SK-N-SH (cell line): Measurements from ENCODE around the gene ELMO1. TPM values are rescaled to one million over a fixed set of nuclear protein-coding genes. Genes with fewer than 3 reads are reported as not detected.

Source experiments
- CTCF ChIA-PET: fragments of 300-600, 350-600 bp; formaldehyde crosslinking; extraction: SDS; loops from one replicate; lab custom pipeline; 2021; lab: Yijun Ruan, JAX
- POLR2A ChIA-PET: fragments of 350-600 bp; sonication (Branson Sonifier 250); formaldehyde crosslinking; extraction: SDS; loops from one replicate; lab custom pipeline; 2020; ENCODE audit warnings: antibody characterized with exemption, inconsistent platforms; lab: Yijun Ruan, JAX
- DNase-seq: peaks from one replicate; pipeline ENCODE4 v3.0.0; 2012
- H2AFZ ChIP-seq: fragments of 200-600 bp; sonication (generic); 2 replicates; pipeline ENCODE4 v1.8.1; 2016; ENCODE audit warnings: antibody characterized with exemption, mild to moderate bottlenecking, low read depth
- H3F3A ChIP-seq: fragments of 200-600 bp; sonication (generic); replicated peaks from 2 replicates; pipeline ENCODE3; 2016; ENCODE audit warnings: antibody characterized with exemption, mild to moderate bottlenecking; ENCODE audit not compliant: insufficient read depth
- H3K27ac ChIP-seq, 2 experiments: fragments of 200-500 bp in 1 of 2; fragments of 200-600 bp in 1 of 2; sonication (Bioruptor generic) in 1 of 2; sonication (generic), shearing (Covaris generic) in 1 of 2; 2 replicates each; pipeline versions ENCODE4 v1.5.1 to v1.6.1; 2014 to 2016; ENCODE audit warnings: low read depth in 2 of 2, inconsistent platforms in 1 of 2, low read length in 1 of 2, mild to moderate bottlenecking in 1 of 2, mixed read lengths in 1 of 2
- H3K27me3 ChIP-seq: fragments of 200-600 bp; sonication (generic), shearing (Covaris generic); 2 replicates; pipeline ENCODE4 v1.6.1; 2016; ENCODE audit warnings: mixed run types; ENCODE audit not compliant: insufficient read depth
- H3K36me3 ChIP-seq, 2 experiments: fragments of 200-500 bp in 1 of 2; fragments of 200-600 bp in 1 of 2; sonication (Bioruptor generic) in 1 of 2; sonication (generic) in 1 of 2; replicated peaks in 1 of 2; 2 replicates each; pipeline versions ENCODE3 to v1.5.1; 2014 to 2016; ENCODE audit warnings: low read length in 1 of 2, mild to moderate bottlenecking in 1 of 2; ENCODE audit not compliant: insufficient read depth in 2 of 2, control insufficient read depth in 1 of 2
- H3K4me1 ChIP-seq, 2 experiments: fragments of 200-500 bp in 1 of 2; fragments of 200-600 bp in 1 of 2; sonication (Bioruptor generic) in 1 of 2; sonication (generic), shearing (Covaris generic) in 1 of 2; 2 replicates each; pipeline versions ENCODE4 v1.5.1 to v1.6.1; 2014 to 2016; ENCODE audit warnings: low read depth in 1 of 2, low read length in 1 of 2, mixed run types in 1 of 2; ENCODE audit not compliant: insufficient read depth in 2 of 2, control insufficient read depth in 1 of 2
- H3K4me2 ChIP-seq: fragments of 200-600 bp; sonication (generic), shearing (Covaris generic); 2 replicates; pipeline ENCODE4 v1.6.1; 2017; ENCODE audit warnings: mixed run types
- H3K4me3 ChIP-seq, 2 experiments: fragments of 200-500 bp in 1 of 2; fragments of 200-600 bp in 1 of 2; sonication (Bioruptor generic) in 1 of 2; sonication (generic), shearing (Covaris generic) in 1 of 2; 2 replicates each; pipeline versions ENCODE4 v1.5.1 to v1.8.1; 2014 to 2016; ENCODE audit warnings: low read depth in 2 of 2, inconsistent platforms in 1 of 2, low read length in 1 of 2, mild to moderate bottlenecking in 1 of 2, mixed read lengths in 1 of 2, moderate library complexity in 1 of 2
- H3K79me2 ChIP-seq: fragments of 200-600 bp; sonication (generic); 2 replicates; pipeline ENCODE4 v1.8.1; 2017; ENCODE audit warnings: mild to moderate bottlenecking; ENCODE audit not compliant: insufficient read depth
- H3K9ac ChIP-seq: fragments of 200-600 bp; sonication (generic); 2 replicates; pipeline ENCODE4 v1.6.1; 2017; ENCODE audit warnings: mixed run types
- H3K9me2 ChIP-seq: fragments of 200-600 bp; sonication (generic); 2 replicates; pipeline ENCODE4 v1.6.1; 2017; ENCODE audit warnings: mixed run types
- H3K9me3 ChIP-seq: fragments of 200-600 bp; sonication (generic); 2 replicates; pipeline ENCODE4 v1.6.1; 2017; ENCODE audit warnings: mixed run types, mild to moderate bottlenecking, moderate library complexity
- H4K20me1 ChIP-seq: fragments of 200-600 bp; sonication (generic); 2 replicates; pipeline ENCODE4 v1.6.1; 2017; ENCODE audit warnings: mild to moderate bottlenecking, mixed run types; ENCODE audit not compliant: insufficient read depth
- CHD2 ChIP-seq: fragments of 150-350 bp; IDR thresholded peaks from 2 replicates; pipeline ENCODE4 v1.6.1; 2018; ENCODE audit warnings: low read length; ENCODE audit not compliant: partially characterized antibody
- FOSL2 ChIP-seq: IDR thresholded peaks from 2 replicates; pipeline ENCODE4 v1.4.0; 2012; ENCODE audit warnings: low read depth, mild to moderate bottlenecking, moderate library complexity, borderline replicate concordance
- FOXJ3 ChIP-seq: sonication (generic); formaldehyde crosslinking; IDR thresholded peaks from 2 replicates; pipeline ENCODE4 v1.5.1; 2020; ENCODE audit warnings: mild to moderate bottlenecking, missing genetic modification reagents
- GABPA ChIP-seq: IDR thresholded peaks from 2 replicates; pipeline ENCODE4 v1.4.0; 2012; ENCODE audit warnings: low read depth, mild to moderate bottlenecking
- GATA2 ChIP-seq: sonication (generic); formaldehyde crosslinking; IDR thresholded peaks from 2 replicates; pipeline ENCODE4 v1.5.0; 2020; ENCODE audit warnings: mild to moderate bottlenecking, missing genetic modification reagents
- NFIC ChIP-seq: IDR thresholded peaks from 2 replicates; pipeline ENCODE4 v1.4.0; 2012; ENCODE audit warnings: borderline replicate concordance
- RAD21 ChIP-seq: IDR thresholded peaks from 2 replicates; pipeline ENCODE4 v1.6.1; 2012; ENCODE audit warnings: mild to moderate bottlenecking, low read length
- RFX5 ChIP-seq: IDR thresholded peaks from 2 replicates; pipeline ENCODE4 v1.6.1; 2012; ENCODE audit warnings: mild to moderate bottlenecking, improper control_type of control experiment, low read length
- SMC3 ChIP-seq: IDR thresholded peaks from 2 replicates; pipeline ENCODE4 v1.6.1; 2012; ENCODE audit warnings: low read depth, low read length, improper control_type of control experiment
- TEAD4 ChIP-seq: IDR thresholded peaks from 2 replicates; pipeline ENCODE4 v1.4.0; 2012; ENCODE audit warnings: mild to moderate bottlenecking, borderline replicate concordance; ENCODE audit not compliant: insufficient read depth
- YY1 ChIP-seq: IDR thresholded peaks from 2 replicates; pipeline ENCODE4 v1.4.0; 2012; ENCODE audit warnings: low read depth, mild to moderate bottlenecking
- WGBS: methylation state at CpG from one replicate; pipeline ENCODE4 v1.1.6; 2017; ENCODE audit warnings: low lambda C conversion rate; 5-methylcytosine and 5-hydroxymethylcytosine counted together
- polyA plus RNA-seq, 3 experiments: library from polyadenylated mRNA; depleted of rRNA; stranded (reverse); fragments of >200 nt; gene quantifications; 2 replicates each; pipeline ENCODE4 v1.2.3, GENCODE V29; 2012
- TF ChIP-seq, protein P1 (sequence below): IDR thresholded peaks from 2 replicates; pipeline ENCODE4 v1.4.0; 2012; ENCODE audit warnings: low read depth
- TF ChIP-seq, protein P2 (sequence below): fragments of 200-600 bp; sonication (generic); IDR thresholded peaks from 2 replicates; pipeline ENCODE4 v1.6.1; 2017; ENCODE audit warnings: antibody characterized with exemption, mild to moderate bottlenecking, moderate library complexity
- TF ChIP-seq, protein P3 (sequence below): IDR thresholded peaks from 2 replicates; pipeline ENCODE4 v1.6.1; 2012; ENCODE audit warnings: mild to moderate bottlenecking, low read depth, low read length, moderate library complexity

Gene ELMO1
- polyA plus RNA-seq, 1 of the 3 experiments (the other 2 are of a cell fraction): 0.64 TPM

DNA sequence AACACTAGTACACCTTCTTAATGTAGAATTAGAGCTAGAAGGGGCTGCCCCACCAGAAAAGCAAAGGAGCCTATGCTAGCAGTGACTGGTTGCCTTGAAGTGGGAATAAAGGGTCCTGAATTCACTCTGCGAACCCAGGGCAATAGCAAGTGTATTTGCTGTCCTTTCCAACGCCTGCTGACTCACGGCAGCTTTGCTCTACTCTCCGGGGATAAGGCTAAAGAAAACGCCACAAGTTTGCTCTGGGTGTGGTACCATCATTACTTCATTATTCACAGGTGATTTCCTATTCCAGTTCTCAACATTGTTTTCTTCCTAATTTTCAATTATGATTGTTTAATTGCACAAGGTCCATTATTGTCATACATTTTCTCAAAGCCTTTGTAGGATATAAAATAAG is 503.8 kb downstream of the ELMO1 start:
- Histone ChIP-seq H3F3A (no peaks in the 10 kb centered on the region), H3K79me2 (no peaks in the 10 kb centered on the region), H3K27ac (no peak overlapping the region), H3K36me3 (no peaks in the 10 kb centered on the region), H3K9ac (no peak overlapping the region), H2AFZ (no peak overlapping the region), H3K4me2 (no peak overlapping the region), H4K20me1 (no peaks in the 10 kb centered on the region), H3K27me3 (no peaks in the 10 kb centered on the region), H3K9me3 (no peaks in the 10 kb centered on the region), H3K9me2 (no peaks in the 10 kb centered on the region), H3K4me3 (no peak overlapping the region), H3K4me1 (peaks cover 0 to 32% of the 10 kb centered on the region in 2 experiments; a peak in 1 of 4 replicates)
- ChIA-PET POLR2A (no interaction called here), CTCF (interaction anchor here (0.9 to 2.0 kb wide), 8 partner anchors 17 to 457 kb away, joined by 3 to 8 read pairs (median 4); no protein-coding TSS in a partner anchor)
- no peak for TF ChIP-seq RAD21
- no peak for DNase-seq
- 40% methylated on average over 5 of the region's 5 CpGs for WGBS

DNA sequence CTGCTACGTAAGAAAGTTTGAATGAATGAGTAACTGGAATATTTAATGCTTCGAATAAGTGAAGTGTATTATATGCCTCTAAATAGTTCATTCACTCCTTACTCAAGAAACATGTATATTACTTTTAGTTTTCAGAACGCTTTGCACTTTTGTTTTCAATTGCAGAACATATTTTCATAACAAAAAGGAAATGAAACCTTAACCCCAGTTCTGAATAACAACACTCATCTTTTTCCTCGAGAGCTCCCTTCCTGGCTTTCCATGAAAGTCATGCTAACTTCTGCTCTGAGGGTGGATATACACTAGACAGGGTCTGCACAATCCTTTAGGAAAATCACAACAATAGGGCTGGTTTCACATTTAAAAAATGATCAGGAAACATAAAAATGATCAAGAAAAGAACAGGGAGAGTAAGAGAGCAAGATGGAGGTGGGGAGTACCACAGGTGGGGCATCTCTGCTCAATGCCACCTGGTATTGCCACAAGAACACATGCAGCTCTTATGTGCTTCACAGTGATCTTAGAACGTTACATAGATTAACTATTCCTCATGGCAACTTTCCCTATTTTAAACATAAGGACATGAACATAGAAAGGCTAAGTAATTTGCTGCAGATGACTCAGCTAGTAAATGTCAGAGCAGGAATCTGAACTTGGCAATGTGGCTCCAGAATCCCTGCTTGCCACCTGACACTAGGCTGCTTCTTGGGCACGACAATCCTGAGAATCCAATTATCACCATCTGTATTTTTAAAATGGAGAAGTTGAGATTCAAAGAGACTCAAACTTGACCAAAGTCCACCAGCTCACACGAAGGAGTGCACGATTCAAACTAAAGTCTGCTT is 504.9 kb downstream of the ELMO1 start:
- whole genome bisulfite sequencing: 18% methylated on average over 8 of the region's 8 CpGs
- Histone ChIP-seq H3K79me2 (no peaks in the 10 kb centered on the region), H3K36me3 (no peaks in the 10 kb centered on the region), H3K9me3 (no peaks in the 10 kb centered on the region), H3K4me3 (no peak overlapping the region), H3K27me3 (no peaks in the 10 kb centered on the region), H3K27ac (no peak overlapping the region), H2AFZ (no peak overlapping the region; the same call in 1 of the 2 replicates), H4K20me1 (no peaks in the 10 kb centered on the region), H3K9ac (no peak overlapping the region), H3F3A (no peaks in the 10 kb centered on the region), H3K9me2 (no peaks in the 10 kb centered on the region), H3K4me1 (peaks cover 0 to 32% of the 10 kb centered on the region in 2 experiments; a peak in 1 of 4 replicates), H3K4me2 (no peak overlapping the region)
- no peak for TF ChIP-seq YY1
- TF ChIP-seq, protein P1, sequence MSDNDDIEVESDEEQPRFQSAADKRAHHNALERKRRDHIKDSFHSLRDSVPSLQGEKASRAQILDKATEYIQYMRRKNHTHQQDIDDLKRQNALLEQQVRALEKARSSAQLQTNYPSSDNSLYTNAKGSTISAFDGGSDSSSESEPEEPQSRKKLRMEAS: no peak
- TF ChIP-seq SMC3: no peak
- TF ChIP-seq GABPA: no peak
- TF ChIP-seq TEAD4: no peak
- TF ChIP-seq RFX5: no peak
- no peak for TF ChIP-seq GATA2 (CRISPR knock-in tag)
- CTCF ChIA-PET: interaction anchor here (1.0 to 1.9 kb wide), 6 partner anchors 13 to 456 kb away, joined by 3 to 6 read pairs (median 4); no protein-coding TSS in a partner anchor
- DNase-seq: no peak
- POLR2A ChIA-PET: interaction anchor here (0.6 kb wide), 1 partner anchor 183 kb away, joined by 3 read pairs; no protein-coding TSS in a partner anchor

DNA sequence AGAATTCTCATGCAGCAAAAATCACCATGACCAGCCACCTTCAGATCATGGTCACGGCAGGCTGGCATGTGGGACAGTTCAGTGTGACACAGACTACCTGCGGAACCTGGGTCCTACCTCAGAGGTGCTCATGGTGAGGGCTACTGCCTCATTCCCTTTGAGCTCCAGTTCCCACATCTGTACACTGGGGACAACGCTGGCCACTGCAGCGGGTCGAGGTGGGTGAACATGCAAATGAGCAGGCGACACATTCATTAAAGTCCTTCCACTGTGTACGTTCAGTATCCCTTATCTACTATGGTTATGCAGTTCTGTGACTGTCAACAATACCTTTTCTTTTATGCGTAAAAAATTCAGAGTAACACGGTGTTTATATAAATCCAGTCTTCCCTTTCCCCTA is 505.7 kb downstream of the ELMO1 start:
- POLR2A ChIA-PET: interaction anchor here (0.6 kb wide), 1 partner anchor 182 kb away, joined by 3 read pairs; no protein-coding TSS in a partner anchor
- Histone ChIP-seq H3K9me3 (no peaks in the 10 kb centered on the region), H3K9me2 (no peaks in the 10 kb centered on the region), H3K79me2 (no peaks in the 10 kb centered on the region), H3K9ac (no peak overlapping the region), H2AFZ (no peak overlapping the region), H3K4me3 (no peak overlapping the region), H4K20me1 (no peaks in the 10 kb centered on the region), H3K36me3 (no peaks in the 10 kb centered on the region), H3K4me1 (peaks cover 0 to 32% of the 10 kb centered on the region in 2 experiments; a peak in 1 of 4 replicates), H3K27me3 (no peaks in the 10 kb centered on the region), H3K4me2 (no peak overlapping the region), H3F3A (no peaks in the 10 kb centered on the region), H3K27ac (no peak overlapping the region)
- WGBS: 57% methylated on average over 9 of the region's 9 CpGs
- no peak for DNase-seq
- CTCF ChIA-PET: interaction anchor here (1.1 to 1.7 kb wide), 3 partner anchors 13 to 51 kb away, joined by 3 to 6 read pairs (median 4); no protein-coding TSS in a partner anchor
- TF ChIP-seq, protein P2, sequence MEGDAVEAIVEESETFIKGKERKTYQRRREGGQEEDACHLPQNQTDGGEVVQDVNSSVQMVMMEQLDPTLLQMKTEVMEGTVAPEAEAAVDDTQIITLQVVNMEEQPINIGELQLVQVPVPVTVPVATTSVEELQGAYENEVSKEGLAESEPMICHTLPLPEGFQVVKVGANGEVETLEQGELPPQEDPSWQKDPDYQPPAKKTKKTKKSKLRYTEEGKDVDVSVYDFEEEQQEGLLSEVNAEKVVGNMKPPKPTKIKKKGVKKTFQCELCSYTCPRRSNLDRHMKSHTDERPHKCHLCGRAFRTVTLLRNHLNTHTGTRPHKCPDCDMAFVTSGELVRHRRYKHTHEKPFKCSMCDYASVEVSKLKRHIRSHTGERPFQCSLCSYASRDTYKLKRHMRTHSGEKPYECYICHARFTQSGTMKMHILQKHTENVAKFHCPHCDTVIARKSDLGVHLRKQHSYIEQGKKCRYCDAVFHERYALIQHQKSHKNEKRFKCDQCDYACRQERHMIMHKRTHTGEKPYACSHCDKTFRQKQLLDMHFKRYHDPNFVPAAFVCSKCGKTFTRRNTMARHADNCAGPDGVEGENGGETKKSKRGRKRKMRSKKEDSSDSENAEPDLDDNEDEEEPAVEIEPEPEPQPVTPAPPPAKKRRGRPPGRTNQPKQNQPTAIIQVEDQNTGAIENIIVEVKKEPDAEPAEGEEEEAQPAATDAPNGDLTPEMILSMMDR: no peak
- TF ChIP-seq, protein P3, sequence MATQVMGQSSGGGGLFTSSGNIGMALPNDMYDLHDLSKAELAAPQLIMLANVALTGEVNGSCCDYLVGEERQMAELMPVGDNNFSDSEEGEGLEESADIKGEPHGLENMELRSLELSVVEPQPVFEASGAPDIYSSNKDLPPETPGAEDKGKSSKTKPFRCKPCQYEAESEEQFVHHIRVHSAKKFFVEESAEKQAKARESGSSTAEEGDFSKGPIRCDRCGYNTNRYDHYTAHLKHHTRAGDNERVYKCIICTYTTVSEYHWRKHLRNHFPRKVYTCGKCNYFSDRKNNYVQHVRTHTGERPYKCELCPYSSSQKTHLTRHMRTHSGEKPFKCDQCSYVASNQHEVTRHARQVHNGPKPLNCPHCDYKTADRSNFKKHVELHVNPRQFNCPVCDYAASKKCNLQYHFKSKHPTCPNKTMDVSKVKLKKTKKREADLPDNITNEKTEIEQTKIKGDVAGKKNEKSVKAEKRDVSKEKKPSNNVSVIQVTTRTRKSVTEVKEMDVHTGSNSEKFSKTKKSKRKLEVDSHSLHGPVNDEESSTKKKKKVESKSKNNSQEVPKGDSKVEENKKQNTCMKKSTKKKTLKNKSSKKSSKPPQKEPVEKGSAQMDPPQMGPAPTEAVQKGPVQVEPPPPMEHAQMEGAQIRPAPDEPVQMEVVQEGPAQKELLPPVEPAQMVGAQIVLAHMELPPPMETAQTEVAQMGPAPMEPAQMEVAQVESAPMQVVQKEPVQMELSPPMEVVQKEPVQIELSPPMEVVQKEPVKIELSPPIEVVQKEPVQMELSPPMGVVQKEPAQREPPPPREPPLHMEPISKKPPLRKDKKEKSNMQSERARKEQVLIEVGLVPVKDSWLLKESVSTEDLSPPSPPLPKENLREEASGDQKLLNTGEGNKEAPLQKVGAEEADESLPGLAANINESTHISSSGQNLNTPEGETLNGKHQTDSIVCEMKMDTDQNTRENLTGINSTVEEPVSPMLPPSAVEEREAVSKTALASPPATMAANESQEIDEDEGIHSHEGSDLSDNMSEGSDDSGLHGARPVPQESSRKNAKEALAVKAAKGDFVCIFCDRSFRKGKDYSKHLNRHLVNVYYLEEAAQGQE: no peak
- no peak for TF ChIP-seq CHD2
- no peak for TF ChIP-seq FOSL2
- TF ChIP-seq NFIC: no peak
- TF ChIP-seq, protein P1: no peak
- no peak for TF ChIP-seq FOXJ3 (CRISPR knock-in tag)
